Left cardiac atrium (tissue), 4 donors: ENCODE data around the gene HOXB3. TPM values are rescaled to one million over a fixed set of nuclear protein-coding genes. Genes with fewer than 3 reads are reported as not detected.

ENCODE experiments used
- ATAC-seq, 2 donors: fragments of 200-7000 bp; cut with Tn5 transposase; one replicate each; pipeline ENCODE4 v1.9.1; 2020; ENCODE audit warnings: mild to moderate bottlenecking in 2 of 2, moderate library complexity in 2 of 2
- DNase-seq: peaks from one replicate; pipeline ENCODE4 v3.0.0-alpha.2; 2020
- intact Hi-C, 2 donors: fragments of 100-400 bp; cut with DNase I; formaldehyde crosslinking; loops; one replicate each; pipeline versions ENCODE4 v1.14.1 to v1.15.1; 2022 to 2023
- microRNA-seq, 2 donors: library from miRNA; unstranded; fragments of <30 nt; microRNA quantifications; one replicate each; pipeline ENCODE4 v1.2.0, GENCODE V29; 2020
- total RNA-seq, 2 donors: library from RNA; stranded (reverse); fragmentation: NEBNext Ultra II Directional; extraction: Animal tissue kit (Norgen Biotek cat#: 25700); gene quantifications; one replicate each; pipeline ENCODE4 v1.2.1, GENCODE V29; 2021
- donor health status: DM: no; HTN: yes; CAD: no.
- donor health status: DM: no; HTN: yes; CAD: no; lungs with severe emphysema.
- donor health status: DM: yes; HTN: yes; CAD: no.
- donor health status: Dilated cardiomyopathy.

HOXB3 gene
- total RNA-seq, 2 donors from 2014 or later, result 1.2 to 2.8 TPM

- no peak for ATAC-seq
- intact Hi-C loops, result no loop called here
- DNase-seq, result no peak
These were observed 89.3 kb downstream of the HOXB3 start for GRCh38 chr17:48500435-48501426.

- intact Hi-C loops, result no loop called here
- no peak for ATAC-seq
- no peak for DNase-seq
These were observed 90.2 kb downstream of the HOXB3 start for GRCh38 chr17:48499735-48500434.

GRCh38 chr17:48499248-48499647 lies 90.8 kb downstream of the HOXB3 start:
- intact Hi-C loops, result no loop called here
- DNase-seq, result no peak
- no peak for ATAC-seq

Small RNAs within 50 kb of the gene (microRNA-seq; reads per million reads assigned to microRNA genes)
- 0 reads per million in 2 donors for gene MIR196A1

Other genes with a start within 250 kb of the HOXB3 start
- gene SKAP1, start 160.0 kb downstream of the HOXB3 start, total RNA-seq, result under 1 TPM; 0.31 to 0.88 TPM
- not detected for gene HOXB1, start 59.2 kb downstream of the HOXB3 start, total RNA-seq
- 1 to 10 TPM; 6.1 to 6.7 TPM for gene HOXB2, start 45.1 kb downstream of the HOXB3 start, total RNA-seq
- gene HOXB4, start 11.9 kb downstream of the HOXB3 start, total RNA-seq, result 1 to 10 TPM in 1 of 2 donors, under 1 TPM in 1; 0.31 to 1.6 TPM
- gene HOXB5, start 3.5 kb upstream of the HOXB3 start, total RNA-seq, result under 1 TPM in 1 of 2 donors, not detected in 1; 0.41 TPM
- gene HOXB6, start 14.7 kb upstream of the HOXB3 start, total RNA-seq, result 1 to 10 TPM in 1 of 2 donors, under 1 TPM in 1; 0.63 to 2.2 TPM
- 1 to 10 TPM in 1 of 2 donors, under 1 TPM in 1; 0.44 to 1.1 TPM for gene HOXB7, start 20.8 kb upstream of the HOXB3 start, total RNA-seq
- gene HOXB8, start 25.1 kb upstream of the HOXB3 start, total RNA-seq, result under 1 TPM in 1 of 2 donors, not detected in 1; 0.32 TPM
- gene HOXB9, start 36.1 kb upstream of the HOXB3 start, total RNA-seq, result not detected
- gene PRAC1, start 132.3 kb upstream of the HOXB3 start, total RNA-seq, result not detected
- gene PRAC2, start 132.9 kb upstream of the HOXB3 start, total RNA-seq, result not detected
- gene HOXB13, start 138.5 kb upstream of the HOXB3 start, total RNA-seq, result not detected
- under 1 TPM in 1 of 2 donors, not detected in 1; 0.16 TPM for gene TTLL6, start 227.0 kb upstream of the HOXB3 start, total RNA-seq
- 100 to 1,000 TPM; 180 to 241 TPM for gene CALCOCO2, start 240.8 kb upstream of the HOXB3 start, total RNA-seq